ENCODE results near the gene LTBP2. TPM values are rescaled to one million over a fixed set of nuclear protein-coding genes. Genes with fewer than 3 reads are reported as not detected.

Gene LTBP2
- total and polyA plus RNA-seq, 2 experiments from 2014 or later = 2.0 to 5.4 TPM

- peaks cover 33% of the 10 kb centered on the region for H3K27me3 ChIP-seq
- DNase-seq (ENCODE audit: low read depth in 1 of 2, low spot score in 1 of 2) = peak in 1 of 2 donors; percentile 61
- H3K4me3 ChIP-seq = peak overlapping the region; percentile 67
- H3K27ac ChIP-seq = no peak overlapping the region
- no peaks in the 10 kb centered on the region for H3K36me3 ChIP-seq
- H3K4me1 ChIP-seq (ENCODE audit: low read depth) = no peaks in the 10 kb centered on the region
- H3K9me3 ChIP-seq (ENCODE audit: low read depth) = no peaks in the 10 kb centered on the region
- TF ChIP-seq CTCF (IDR thresholded peaks at IDR 0.05; ENCODE audit: low read depth, low read length) = no peak
Observed at GRCh38 chr14:74610866-74611649, 979 bp downstream of the LTBP2 start.

- Histone ChIP-seq H3K27ac (no peak overlapping the region), H3K9me3 (ENCODE audit: low read depth) (no peaks in the 10 kb centered on the region), H3K36me3 (no peaks in the 10 kb centered on the region), H3K4me3 (no peak overlapping the region), H3K4me1 (ENCODE audit: low read depth) (no peaks in the 10 kb centered on the region), H3K27me3 (peaks cover 31% of the 10 kb centered on the region)
- no peak for TF ChIP-seq CTCF (IDR thresholded peaks at IDR 0.05; ENCODE audit: low read depth, low read length)
- DNase-seq (ENCODE audit: low read depth in 1 of 2, low spot score in 1 of 2) = no peak
Observed at GRCh38 chr14:74610199-74610865, 1.7 kb downstream of the LTBP2 start.

GRCh38 chr14:74609721-74610120, 2.3 kb downstream of the LTBP2 start:
- Histone ChIP-seq H3K4me3 (no peak overlapping the region), H3K9me3 (ENCODE audit: low read depth) (no peaks in the 10 kb centered on the region)

GRCh38 chr14:74608959-74609611, 3.0 kb downstream of the LTBP2 start:
- Histone ChIP-seq H3K4me1 (ENCODE audit: low read depth) (no peaks in the 10 kb centered on the region), H3K9me3 (ENCODE audit: low read depth) (no peaks in the 10 kb centered on the region), H3K36me3 (no peaks in the 10 kb centered on the region), H3K4me3 (no peak overlapping the region), H3K27me3 (peaks cover 30% of the 10 kb centered on the region), H3K27ac (no peak overlapping the region)
- DNase-seq (ENCODE audit: low read depth in 1 of 2, low spot score in 1 of 2) = peak; percentile 84 to 93
- peak; percentile 99 for TF ChIP-seq CTCF (IDR thresholded peaks at IDR 0.05; ENCODE audit: low read depth, low read length)

More at GRCh38 chr14:74609721-74610120, 2.3 kb downstream of the LTBP2 start:
- Histone ChIP-seq H3K36me3 (no peaks in the 10 kb centered on the region), H3K27me3 (peaks cover 30% of the 10 kb centered on the region), H3K4me1 (ENCODE audit: low read depth) (no peaks in the 10 kb centered on the region), H3K27ac (no peak overlapping the region)
- no peak for DNase-seq (ENCODE audit: low read depth in 1 of 2, low spot score in 1 of 2)
- TF ChIP-seq CTCF (IDR thresholded peaks at IDR 0.05; ENCODE audit: low read depth, low read length) = no peak

GRCh38 chr14:74606727-74607126, 5.3 kb downstream of the LTBP2 start:
- no peak overlapping the region for H3K4me3 ChIP-seq
- H3K9me3 ChIP-seq (ENCODE audit: low read depth) = no peaks in the 10 kb centered on the region
- H3K27ac ChIP-seq = no peak overlapping the region
- H3K36me3 ChIP-seq = no peaks in the 10 kb centered on the region
- peaks cover 10% of the 10 kb centered on the region for H3K4me1 ChIP-seq (ENCODE audit: low read depth)
- no peak for DNase-seq (ENCODE audit: low read depth in 1 of 2, low spot score in 1 of 2)
- no peak for TF ChIP-seq CTCF (IDR thresholded peaks at IDR 0.05; ENCODE audit: low read depth, low read length)
- peaks cover 23% of the 10 kb centered on the region for H3K27me3 ChIP-seq
